Activated CD8-positive, alpha-beta memory T cell treated with anti-CD3 and anti-CD28 coated beads for 1 hour (primary cell): Measurements from ENCODE around the gene STAT6.

Source experiments
- DNase-seq, 2 donors: peaks; one replicate each; pipeline ENCODE4 v3.0.0-alpha.2; 2020; ENCODE audit warnings: low read depth in 1 of 2; ENCODE audit errors: extremely low read depth in 1 of 2

STAT6 gene

GRCh38 chr12:57146961-57147944, 36.1 kb upstream of the STAT6 start, which contains the start of gene LRP1-AS:
TSS of gene LRP1-AS (minus strand) at chr12:57147619.
- no peak for DNase-seq

DNA sequence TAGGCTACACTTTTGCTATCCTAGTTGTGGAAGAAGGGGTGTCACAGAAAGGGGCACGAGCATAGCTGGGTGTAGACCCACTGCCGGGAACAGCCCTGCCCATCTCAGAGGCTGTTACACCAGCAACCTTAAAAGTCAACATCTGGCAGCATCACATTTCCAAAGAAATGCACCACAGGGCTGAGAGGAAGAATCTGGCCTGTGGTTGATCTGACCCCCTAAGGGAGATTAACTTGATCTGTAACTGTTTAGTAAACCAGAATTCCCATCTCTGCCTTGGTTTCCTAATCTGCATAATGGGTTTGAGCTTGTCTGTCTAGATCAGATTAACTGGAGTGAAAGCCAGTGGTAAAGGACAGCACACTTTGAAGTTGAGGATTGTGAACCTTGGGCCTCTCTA, 34.9 kb upstream of the STAT6 start:
- DNase-seq: no peak

- no peak for DNase-seq
Observed at GRCh38 chr12:57145460-57146059, 34.4 kb upstream of the STAT6 start.

DNA sequence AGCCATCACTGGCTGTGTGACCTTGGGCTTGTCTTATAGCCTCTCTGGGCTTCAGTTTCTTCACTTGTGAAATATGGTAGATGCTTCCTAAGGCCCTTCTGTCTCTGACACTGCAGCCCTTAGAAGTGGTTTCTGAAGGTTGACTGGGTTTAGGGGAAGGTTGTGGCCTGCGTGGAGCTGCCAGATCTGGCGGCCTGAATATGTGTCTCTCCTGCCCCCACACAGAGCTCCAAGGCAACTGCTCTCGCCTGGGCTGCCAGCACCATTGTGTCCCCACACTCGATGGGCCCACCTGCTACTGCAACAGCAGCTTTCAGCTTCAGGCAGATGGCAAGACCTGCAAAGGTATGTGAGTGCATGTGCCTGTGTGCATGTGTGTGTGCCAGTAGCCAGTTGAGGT, 32.3 kb upstream of the STAT6 start:
- DNase-seq: no peak

DNA sequence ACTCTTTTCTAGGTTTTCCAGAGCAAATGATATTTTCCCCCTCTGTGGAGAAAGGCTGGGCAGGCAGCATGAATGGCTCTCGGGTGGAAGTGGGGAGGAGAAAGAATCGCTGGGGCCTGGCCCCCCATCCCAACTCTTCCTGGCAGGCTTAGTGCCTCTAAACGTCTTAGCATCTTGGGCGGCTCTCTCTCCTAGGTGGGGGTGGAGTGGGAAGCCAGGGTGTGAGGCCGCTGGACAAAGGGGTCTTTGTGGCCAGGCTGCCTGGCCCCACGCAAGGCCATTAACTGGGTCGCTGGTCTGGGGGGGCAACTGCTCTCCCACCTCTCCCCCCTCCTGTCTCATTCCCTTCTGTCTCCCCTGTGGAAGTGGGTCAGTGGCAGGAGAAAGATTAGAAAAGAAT, 31.6 kb upstream of the STAT6 start:
- no peak for DNase-seq

- DNase-seq: no peak
Observed at GRCh38 chr12:57142121-57142520, 31.0 kb upstream of the STAT6 start.

DNA sequence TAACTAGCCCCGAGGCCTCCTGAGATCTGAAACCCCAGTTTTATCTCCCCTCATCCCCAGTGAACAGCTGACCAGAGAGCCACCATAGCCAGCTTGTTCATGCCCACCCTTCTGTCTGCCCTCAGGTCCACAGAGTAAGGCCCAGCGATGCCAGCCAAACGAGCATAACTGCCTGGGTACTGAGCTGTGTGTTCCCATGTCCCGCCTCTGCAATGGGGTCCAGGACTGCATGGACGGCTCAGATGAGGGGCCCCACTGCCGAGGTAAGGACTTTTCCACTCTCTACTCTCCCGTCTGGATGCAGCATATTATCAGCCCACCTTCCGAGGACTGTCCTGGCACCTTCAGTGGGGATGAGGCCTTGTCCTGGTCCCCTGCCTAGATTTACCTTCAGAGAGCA, 30.1 kb upstream of the STAT6 start:
- no peak for DNase-seq

DNA sequence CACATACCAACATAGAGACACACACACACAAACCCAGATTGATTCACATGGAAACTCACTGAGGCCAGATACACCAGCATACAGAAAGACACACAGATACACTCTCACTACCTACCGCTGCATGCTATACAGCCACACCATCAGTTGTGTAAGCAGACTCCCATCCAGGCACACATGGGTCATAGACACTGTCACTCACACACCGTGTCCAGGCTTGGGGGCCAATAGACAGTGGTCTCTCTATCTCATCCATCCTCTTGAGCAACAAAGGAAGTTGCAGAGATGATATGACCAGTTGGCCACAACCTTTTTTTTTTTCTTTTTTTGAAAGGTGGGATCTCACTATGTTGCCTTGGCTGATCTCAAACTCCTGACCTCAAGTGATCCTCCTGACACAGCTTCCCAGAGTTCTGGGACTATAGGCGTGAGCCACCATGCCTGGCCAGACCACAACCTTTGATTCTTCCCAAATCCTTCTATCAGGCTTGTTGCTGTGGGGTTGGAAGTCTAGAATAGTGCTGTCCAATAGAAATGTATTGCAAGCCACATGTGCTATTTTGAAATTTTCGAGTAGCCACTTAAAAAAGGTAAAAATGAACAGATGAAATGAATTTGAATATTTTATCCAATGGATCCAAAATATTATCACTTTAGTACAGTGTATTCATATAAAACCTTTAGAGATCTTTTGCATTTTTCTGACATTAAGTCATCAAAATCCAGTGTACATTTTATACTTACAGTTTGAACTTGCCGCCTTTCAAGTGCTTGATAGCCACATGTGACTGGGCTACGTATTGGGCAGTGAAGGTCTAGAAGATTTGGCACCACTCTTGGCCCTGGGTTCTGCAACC, 28.9 kb upstream of the STAT6 start:
- DNase-seq: no peak

GRCh38 chr12:57138526-57139272, 27.5 kb upstream of the STAT6 start:
- no peak for DNase-seq

DNA sequence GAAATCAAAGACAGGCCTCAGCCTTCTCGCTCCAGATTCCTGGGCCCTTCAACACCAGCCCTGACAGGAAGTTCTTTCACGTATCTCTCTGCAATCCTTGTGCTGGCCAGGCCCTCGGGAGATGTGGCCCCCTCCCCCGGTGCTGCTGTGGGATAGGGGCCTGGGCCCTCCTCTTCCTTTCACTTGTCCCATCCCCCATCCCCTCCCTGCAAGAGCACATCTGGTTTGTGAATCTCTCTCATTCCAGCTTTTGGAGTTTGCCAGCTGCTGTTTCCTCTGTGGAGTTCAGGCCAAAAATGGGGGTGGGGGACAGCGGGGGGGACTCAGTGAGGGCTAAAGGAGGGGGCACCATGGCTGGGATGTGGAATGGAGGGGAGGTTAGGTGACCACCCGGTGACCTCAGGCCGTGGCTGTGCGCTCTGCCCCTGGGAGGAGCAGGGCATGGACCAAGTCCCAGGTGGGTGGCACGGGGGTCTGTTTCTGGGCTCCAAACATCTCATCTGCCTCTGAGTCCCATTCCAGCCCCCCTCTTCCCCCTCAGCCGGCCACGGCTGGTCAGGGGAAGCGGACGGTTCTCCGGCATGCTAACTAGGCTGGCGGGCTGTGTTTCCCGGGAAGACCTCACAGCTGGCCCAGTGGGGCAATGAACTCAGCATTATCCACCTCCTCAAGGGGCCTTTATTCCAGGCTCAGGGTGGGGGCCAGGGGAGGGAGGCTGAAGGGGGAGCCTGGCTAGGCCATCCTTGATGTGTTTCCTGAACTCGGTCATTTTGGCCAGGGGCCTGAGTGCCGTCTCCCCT, 24.6 kb upstream of the STAT6 start:
- DNase-seq: no peak

- no peak for DNase-seq
Observed at GRCh38 chr12:57134949-57135348, 23.8 kb upstream of the STAT6 start.

GRCh38 chr12:57133916-57134315, 22.8 kb upstream of the STAT6 start:
- DNase-seq: no peak

DNA sequence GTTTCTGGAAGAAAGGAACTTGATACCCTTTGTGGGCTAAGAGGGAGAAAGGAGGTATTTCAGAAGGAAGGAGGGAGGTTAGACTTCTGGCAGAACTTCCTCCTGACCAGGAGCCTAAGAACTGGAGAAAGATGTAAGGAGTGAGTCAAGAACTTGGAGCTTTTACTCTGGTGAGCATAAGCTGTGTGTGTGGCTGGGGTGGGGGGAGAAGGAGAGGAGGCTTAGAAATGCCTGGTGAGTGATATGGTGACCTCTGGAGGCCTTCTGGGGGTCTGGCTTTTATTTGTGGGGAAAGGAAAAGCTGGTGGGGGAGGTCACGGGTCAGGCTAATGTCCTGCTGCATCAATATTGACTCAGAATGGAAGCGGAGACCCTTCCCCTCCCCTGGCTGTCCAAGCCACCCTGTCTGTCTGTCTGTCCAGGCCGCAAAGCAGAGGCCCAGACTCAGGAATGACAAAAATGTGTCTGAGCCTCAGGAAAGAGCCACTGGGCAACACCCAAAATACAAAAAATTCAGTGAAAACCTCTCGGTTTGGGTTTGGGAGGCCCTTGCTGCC, 21.9 kb upstream of the STAT6 start:
- no peak for DNase-seq

GRCh38 chr12:57131896-57132744, 21.0 kb upstream of the STAT6 start:
- DNase-seq: no peak

DNA sequence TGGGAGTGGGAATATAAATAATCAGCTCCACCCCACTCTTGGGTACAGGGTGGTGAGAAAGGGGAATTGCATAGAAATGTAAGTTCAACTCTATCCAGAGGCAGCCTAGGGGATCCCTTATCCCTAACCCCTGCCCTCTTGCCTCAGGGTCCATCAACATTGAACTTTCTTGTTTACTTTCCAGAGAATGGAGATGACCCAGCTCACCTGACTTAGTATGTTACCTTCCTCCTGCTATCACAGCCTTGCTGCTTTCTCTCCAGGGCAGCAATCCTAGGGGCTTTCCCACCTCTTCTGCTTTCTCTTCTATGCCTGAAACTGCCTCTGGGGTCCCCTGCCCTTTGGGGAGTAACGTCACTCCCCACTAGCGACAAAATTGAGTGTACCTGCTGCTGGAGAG, 19.8 kb upstream of the STAT6 start:
- no peak for DNase-seq

GRCh38 chr12:57129889-57130288, 18.7 kb upstream of the STAT6 start:
- DNase-seq: no peak

GRCh38 chr12:57129321-57129842, 18.2 kb upstream of the STAT6 start:
- DNase-seq: no peak

DNA sequence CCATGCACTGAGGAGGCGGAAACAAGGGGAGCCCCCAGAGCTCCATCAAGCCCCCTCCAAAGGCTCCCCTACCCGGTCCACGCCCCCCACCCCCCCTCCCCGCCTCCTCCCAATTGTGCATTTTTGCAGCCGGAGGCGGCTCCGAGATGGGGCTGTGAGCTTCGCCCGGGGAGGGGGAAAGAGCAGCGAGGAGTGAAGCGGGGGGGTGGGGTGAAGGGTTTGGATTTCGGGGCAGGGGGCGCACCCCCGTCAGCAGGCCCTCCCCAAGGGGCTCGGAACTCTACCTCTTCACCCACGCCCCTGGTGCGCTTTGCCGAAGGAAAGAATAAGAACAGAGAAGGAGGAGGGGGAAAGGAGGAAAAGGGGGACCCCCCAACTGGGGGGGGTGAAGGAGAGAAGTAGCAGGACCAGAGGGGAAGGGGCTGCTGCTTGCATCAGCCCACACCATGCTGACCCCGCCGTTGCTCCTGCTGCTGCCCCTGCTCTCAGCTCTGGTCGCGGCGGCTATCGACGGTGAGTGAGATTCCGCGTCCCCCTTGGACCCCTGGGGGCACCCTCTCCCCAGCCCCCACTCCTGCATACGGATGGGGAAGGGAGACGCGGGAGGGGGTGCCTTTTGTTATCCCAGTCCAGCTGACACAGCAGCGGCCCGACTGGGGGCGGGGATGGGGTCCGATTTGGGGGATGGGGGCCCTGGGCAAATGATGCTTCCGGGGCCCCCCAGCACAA, 17.5 kb upstream of the STAT6 start:
- no peak for DNase-seq
